ENCODE results near the gene SUMO2.

DNA sequence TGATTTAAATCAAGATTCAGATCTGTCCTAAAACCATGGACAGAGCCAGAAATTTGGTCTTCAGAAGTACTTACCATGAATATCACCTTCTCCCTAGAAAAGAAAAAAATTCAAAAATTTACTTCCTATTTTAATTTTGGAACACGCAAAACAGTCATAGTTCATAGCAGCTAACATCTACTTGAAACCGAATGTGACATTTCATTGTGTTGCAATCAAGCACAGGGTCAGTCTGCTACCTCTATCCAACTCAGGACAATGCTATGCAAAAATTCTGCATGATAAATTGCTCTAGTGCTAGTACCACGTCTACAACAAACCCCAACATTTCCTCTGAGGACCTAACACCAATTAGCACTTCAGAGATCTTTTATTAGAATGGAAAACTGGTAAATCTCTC lies 36.2 kb downstream of the SUMO2 start:
- TF ChIP-seq ZNF274 (IDR thresholded peaks at IDR 0.05; ENCODE audit: low read depth, low read length), result no peak
- TF ChIP-seq YY1 (IDR thresholded peaks at IDR 0.05; ENCODE audit: insufficient read depth, insufficient read length), result no peak
